Testis (tissue), 2 donors: ENCODE results near the gene ZNF282.

Experiments
- POLR2A ChIP-seq: fragments of 450-650 bp; IDR thresholded peaks from one replicate; pipeline ENCODE4 v1.6.1; 2017; ENCODE audit warnings: antibody characterized with exemption, mild to moderate bottlenecking, moderate library complexity
- TF ChIP-seq, protein P1 (sequence below), 3 experiments: fragments of 450-650 bp in 2 of 3; fragments of 200-600 bp in 1 of 3; sonication (generic) in 1 of 3; IDR thresholded peaks; one replicate each; pipeline ENCODE4 v1.5.1; 2016 to 2019; ENCODE audit warnings: antibody characterized with exemption in 3 of 3, mild to moderate bottlenecking in 2 of 3, moderate library complexity in 1 of 3

- TF ChIP-seq, protein P1, sequence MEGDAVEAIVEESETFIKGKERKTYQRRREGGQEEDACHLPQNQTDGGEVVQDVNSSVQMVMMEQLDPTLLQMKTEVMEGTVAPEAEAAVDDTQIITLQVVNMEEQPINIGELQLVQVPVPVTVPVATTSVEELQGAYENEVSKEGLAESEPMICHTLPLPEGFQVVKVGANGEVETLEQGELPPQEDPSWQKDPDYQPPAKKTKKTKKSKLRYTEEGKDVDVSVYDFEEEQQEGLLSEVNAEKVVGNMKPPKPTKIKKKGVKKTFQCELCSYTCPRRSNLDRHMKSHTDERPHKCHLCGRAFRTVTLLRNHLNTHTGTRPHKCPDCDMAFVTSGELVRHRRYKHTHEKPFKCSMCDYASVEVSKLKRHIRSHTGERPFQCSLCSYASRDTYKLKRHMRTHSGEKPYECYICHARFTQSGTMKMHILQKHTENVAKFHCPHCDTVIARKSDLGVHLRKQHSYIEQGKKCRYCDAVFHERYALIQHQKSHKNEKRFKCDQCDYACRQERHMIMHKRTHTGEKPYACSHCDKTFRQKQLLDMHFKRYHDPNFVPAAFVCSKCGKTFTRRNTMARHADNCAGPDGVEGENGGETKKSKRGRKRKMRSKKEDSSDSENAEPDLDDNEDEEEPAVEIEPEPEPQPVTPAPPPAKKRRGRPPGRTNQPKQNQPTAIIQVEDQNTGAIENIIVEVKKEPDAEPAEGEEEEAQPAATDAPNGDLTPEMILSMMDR (IDR thresholded peaks at IDR 0.05): no peak
- no peak for TF ChIP-seq POLR2A
These were observed 27.8 kb downstream of the ZNF282 start for GRCh38 chr7:149223176-149223575.
